ENCODE data around the gene KCP.
"Not testable (repeated sequence)": the region's sequence is repeated elsewhere in the genome, so short reads cannot be mapped to it uniquely, and the experiment has no call there.

KCP gene

GRCh38 chr7:128910569-128910945 lies at the start of gene KCP:
Gene KCP, minus strand, starts transcription at chr7:128910709. Its CDS starts 33 bp downstream, at chr7:128910676.
- FAIRE-seq = no peak

GRCh38 chr7:128959296-128959695 lies 48.8 kb upstream of the KCP start:
- FAIRE-seq = no peak

- FAIRE-seq = no peak
Measured at GRCh38 chr7:128955981-128956380, 45.5 kb upstream of the KCP start.

GRCh38 chr7:128954830-128955802 lies 44.6 kb upstream of the KCP start:
- no peak for FAIRE-seq

GRCh38 chr7:128954150-128954549 lies 43.6 kb upstream of the KCP start:
- no peak for FAIRE-seq

GRCh38 chr7:128951296-128951695 lies 40.8 kb upstream of the KCP start:
- no peak for FAIRE-seq

GRCh38 chr7:128948976-128949760 lies 38.7 kb upstream of the KCP start:
- no peak for FAIRE-seq

- FAIRE-seq = no peak
Measured at GRCh38 chr7:128948312-128948973, 37.9 kb upstream of the KCP start.

GRCh38 chr7:128947854-128948253 lies 37.3 kb upstream of the KCP start:
- no peak for FAIRE-seq

- FAIRE-seq = no peak
Measured at GRCh38 chr7:128946936-128947830, 36.7 kb upstream of the KCP start.

GRCh38 chr7:128945668-128946366 lies 35.3 kb upstream of the KCP start:
- FAIRE-seq = no peak

GRCh38 chr7:128944487-128945236 lies 34.2 kb upstream of the KCP start:
- FAIRE-seq = no peak

GRCh38 chr7:128943251-128943650 lies 32.7 kb upstream of the KCP start:
- not testable (repeated sequence) for FAIRE-seq

GRCh38 chr7:128941946-128942526 lies 31.5 kb upstream of the KCP start:
- FAIRE-seq = no peak

GRCh38 chr7:128941323-128941890 lies 30.9 kb upstream of the KCP start:
- no peak for FAIRE-seq

- no peak for FAIRE-seq
Measured at GRCh38 chr7:128940494-128941322, 30.2 kb upstream of the KCP start.

GRCh38 chr7:128939861-128940410 lies 29.4 kb upstream of the KCP start:
- FAIRE-seq = no peak

GRCh38 chr7:128939075-128939860 lies 28.8 kb upstream of the KCP start:
- FAIRE-seq = no peak
